Liver (tissue), 9 donors: ENCODE data around the gene ZNF777. TPM values are rescaled to one million over a fixed set of nuclear protein-coding genes. Genes with fewer than 3 reads are reported as not detected.

ENCODE experiments used
- DNase-seq: peaks from one replicate; pipeline ENCODE4 v3.0.0-alpha.2; 2017; ENCODE audit warnings: low spot score
- H3K27ac ChIP-seq, 2 donors: one replicate each; pipeline ENCODE4 v1.7.0; 2013; ENCODE audit warnings: inconsistent platforms in 2 of 2, low read length in 2 of 2, control low read depth in 1 of 2, low read depth in 1 of 2, mild to moderate bottlenecking in 1 of 2
- H3K27me3 ChIP-seq, 4 donors: one replicate each; pipeline versions ENCODE4 v1.6.1 to v1.7.0; 2013; ENCODE audit warnings: low read length in 3 of 4, inconsistent platforms in 1 of 4, mild to moderate bottlenecking in 1 of 4, moderate library complexity in 1 of 4; ENCODE audit not compliant: control insufficient read depth in 4 of 4, insufficient read depth in 4 of 4
- H3K36me3 ChIP-seq, 4 donors: one replicate each; pipeline versions ENCODE4 v1.6.1 to v1.7.0; 2013; ENCODE audit warnings: low read length in 3 of 4, mild to moderate bottlenecking in 3 of 4, low read depth in 1 of 4, moderate library complexity in 1 of 4; ENCODE audit not compliant: control insufficient read depth in 4 of 4, insufficient read depth in 3 of 4
- H3K4me1 ChIP-seq, 4 donors: one replicate each; pipeline versions ENCODE4 v1.6.1 to v1.7.0; 2013; ENCODE audit warnings: low read length in 3 of 4, mild to moderate bottlenecking in 3 of 4, moderate library complexity in 1 of 4; ENCODE audit not compliant: control insufficient read depth in 4 of 4, insufficient read depth in 4 of 4
- H3K4me3 ChIP-seq, 3 donors: one replicate each; pipeline versions ENCODE4 v1.6.1 to v1.7.0; 2013; ENCODE audit warnings: low read length in 3 of 3, control low read depth in 1 of 3, low read depth in 1 of 3, mild to moderate bottlenecking in 1 of 3
- H3K9ac ChIP-seq, 2 donors: one replicate each; pipeline ENCODE4 v1.7.0; 2013; ENCODE audit warnings: low read length in 2 of 2, mild to moderate bottlenecking in 2 of 2, moderate library complexity in 2 of 2, control low read depth in 1 of 2, low read depth in 1 of 2
- H3K9me3 ChIP-seq, 4 donors: one replicate each; pipeline versions ENCODE4 v1.6.1 to v1.7.0; 2013; ENCODE audit warnings: low read length in 3 of 4; ENCODE audit not compliant: control insufficient read depth in 4 of 4
- ATF3 ChIP-seq: IDR thresholded peaks from 2 replicates; pipeline ENCODE4 v1.6.1; 2016; ENCODE audit warnings: antibody characterized with exemption
- CTCF ChIP-seq: fragments of 150-350 bp; IDR thresholded peaks from 2 replicates; pipeline ENCODE4 v1.5.1; 2017; ENCODE audit warnings: improper control_type of control experiment, low read depth, low read length; ENCODE audit not compliant: missing input control
- EGR1 ChIP-seq, 2 donors: IDR thresholded peaks; 2 replicates each; pipeline ENCODE4 v1.6.1; 2016 to 2018; ENCODE audit warnings: antibody characterized with exemption in 2 of 2, low read depth in 2 of 2
- FOXA1 ChIP-seq: IDR thresholded peaks from 2 replicates; pipeline ENCODE4 v1.6.1; 2016; ENCODE audit warnings: antibody characterized with exemption
- FOXA2 ChIP-seq: IDR thresholded peaks from 2 replicates; pipeline ENCODE4 v1.6.1; 2016; ENCODE audit warnings: antibody characterized with exemption
- GABPA ChIP-seq, 2 donors: IDR thresholded peaks in 1 of 2; conservative IDR thresholded peaks in 1 of 2; 2 replicates each; pipeline ENCODE4 v1.6.1; 2016; ENCODE audit warnings: antibody characterized with exemption in 2 of 2, mild to moderate bottlenecking in 1 of 2, moderate library complexity in 1 of 2
- HNF4A ChIP-seq, 2 donors: conservative IDR thresholded peaks; 2 replicates each; pipeline ENCODE4 v1.6.1; 2016; ENCODE audit warnings: antibody characterized with exemption in 2 of 2, mild to moderate bottlenecking in 2 of 2
- JUND ChIP-seq, 2 donors: IDR thresholded peaks; 2 replicates each; pipeline ENCODE4 v1.6.1; 2016; ENCODE audit warnings: antibody characterized with exemption in 2 of 2
- MAX ChIP-seq: IDR thresholded peaks from 2 replicates; pipeline ENCODE4 v1.6.1; 2016; ENCODE audit warnings: antibody characterized with exemption
- NR2F2 ChIP-seq: IDR thresholded peaks from 2 replicates; pipeline ENCODE4 v1.6.1; 2016; ENCODE audit warnings: antibody characterized with exemption
- RAD21 ChIP-seq, 2 donors: IDR thresholded peaks; 2 replicates each; pipeline ENCODE4 v1.6.1; 2016; ENCODE audit warnings: antibody characterized with exemption in 2 of 2, mild to moderate bottlenecking in 2 of 2
- REST ChIP-seq: IDR thresholded peaks from 2 replicates; pipeline ENCODE4 v1.6.1; 2016; ENCODE audit warnings: antibody characterized with exemption, mild to moderate bottlenecking
- RXRA ChIP-seq, 2 donors: IDR thresholded peaks; 2 replicates each; pipeline ENCODE4 v1.6.1; 2017 to 2018; ENCODE audit warnings: antibody characterized with exemption in 2 of 2, mild to moderate bottlenecking in 1 of 2
- SP1 ChIP-seq: IDR thresholded peaks from 2 replicates; pipeline ENCODE4 v1.6.1; 2018; ENCODE audit warnings: antibody characterized with exemption, mild to moderate bottlenecking
- TAF1 ChIP-seq: conservative IDR thresholded peaks from 2 replicates; pipeline ENCODE4 v1.6.1; 2016; ENCODE audit warnings: antibody characterized with exemption, mild to moderate bottlenecking
- YY1 ChIP-seq: IDR thresholded peaks from 2 replicates; pipeline ENCODE4 v1.6.1; 2016; ENCODE audit warnings: antibody characterized with exemption, mild to moderate bottlenecking
- ZBTB33 ChIP-seq: IDR thresholded peaks from 2 replicates; pipeline ENCODE4 v1.6.1; 2016; ENCODE audit warnings: antibody characterized with exemption
- WGBS: extraction: QIAGEN DNeasy Blood & Tissue Kit; methylation state at CpG from one replicate; pipeline ENCODE4 v1.1.7; 2013; 5-methylcytosine and 5-hydroxymethylcytosine counted together
- polyA plus RNA-seq, 2 donors: library from polyadenylated mRNA; stranded (reverse) in 1 of 2; unstranded in 1 of 2; fragments of 200-250 nt in 1 of 2; fragments of >200 nt in 1 of 2; fragmentation: Nextera tagmentation in 1 of 2; extraction: Ambion mirVana in 1 of 2; gene quantifications; one replicate each; pipeline versions ENCODE4 v1.2.1 to v1.2.3, GENCODE V29; 2013 to 2015
- total RNA-seq, 2 donors: library from RNA; depleted of rRNA; stranded (reverse); fragments of >200 nt; gene quantifications; one replicate each; pipeline ENCODE4 v1.2.3, GENCODE V29; 2014
- donor health status: healthy.
- donor health status: healthy.
- donor health status: healthy.
- donor health status: healthy.
- donor health status: healthy.

Gene ZNF777
- total and polyA plus RNA-seq, 4 donors, result 0.22 to 5.7 (median 4.1) TPM

GRCh38 chr7:149404396-149404795 is 56.5 kb downstream of the ZNF777 start:
- no peak for DNase-seq
- Histone ChIP-seq H3K36me3 (no peaks in the 10 kb centered on the region), H3K4me3 (no peak overlapping the region), H3K9ac (no peak overlapping the region), H3K27ac (no peak overlapping the region), H3K27me3 (no peaks in the 10 kb centered on the region), H3K4me1 (no peaks in the 10 kb centered on the region), H3K9me3 (no peaks in the 10 kb centered on the region)
- no peak for TF ChIP-seq MAX
- no peak for TF ChIP-seq ZBTB33
- TF ChIP-seq EGR1 (IDR thresholded peaks at IDR 0.05; ENCODE audit: low read depth in 2 of 2), result no peak
- no peak for TF ChIP-seq GABPA (IDR thresholded peaks at IDR 0.05 in 1 of 2, conservative IDR thresholded peaks at IDR 0.05 in 1 of 2)
- no peak for TF ChIP-seq SP1
- no peak for TF ChIP-seq ATF3
- TF ChIP-seq REST, result no peak
- TF ChIP-seq TAF1, result no peak
- no peak for TF ChIP-seq HNF4A (conservative IDR thresholded peaks at IDR 0.05)
- no peak for TF ChIP-seq YY1
- no peak for TF ChIP-seq FOXA1
- no peak for TF ChIP-seq JUND (IDR thresholded peaks at IDR 0.05)
- TF ChIP-seq FOXA2, result no peak
- no peak for TF ChIP-seq CTCF
- TF ChIP-seq RXRA (IDR thresholded peaks at IDR 0.05), result no peak
- WGBS, result 92% methylated on average over 12 of the region's 12 CpGs

GRCh38 chr7:149398195-149398820 is 62.6 kb downstream of the ZNF777 start:
- H3K4me1 ChIP-seq, result no peaks in the 10 kb centered on the region
- no peak for DNase-seq

More at GRCh38 chr7:149398195-149398820, 62.6 kb downstream of the ZNF777 start:
- no peak for TF ChIP-seq TAF1
- TF ChIP-seq GABPA (IDR thresholded peaks at IDR 0.05 in 1 of 2, conservative IDR thresholded peaks at IDR 0.05 in 1 of 2), result no peak
- TF ChIP-seq NR2F2, result no peak
- no peak for TF ChIP-seq RAD21 (IDR thresholded peaks at IDR 0.05)
- Histone ChIP-seq H3K4me3 (no peak overlapping the region), H3K9me3 (peaks cover 3 to 9% (median 9%) of the 10 kb centered on the region in 4 donors), H3K27me3 (no peaks in the 10 kb centered on the region), H3K9ac (no peak overlapping the region), H3K36me3 (no peaks in the 10 kb centered on the region), H3K27ac (no peak overlapping the region)
- WGBS, result 81% methylated on average over 22 of the region's 22 CpGs
